Osteocyte (in vitro differentiated cells): ENCODE results near the gene SMPD2. TPM values are rescaled to one million over a fixed set of nuclear protein-coding genes. Genes with fewer than 3 reads are reported as not detected.

Source experiments
- DNase-seq: peaks from one replicate; pipeline ENCODE4 v3.0.0; 2021; ENCODE audit warnings: mixed read lengths; ENCODE audit not compliant: unreplicated experiment; ENCODE audit errors: extremely low spot score
- H3K27ac Mint-ChIP-seq: one replicate; pipeline ENCODE4 v1.8.0; 2021; ENCODE audit warnings: mild to moderate bottlenecking, mixed read lengths; ENCODE audit not compliant: unreplicated experiment
- H3K27me3 Mint-ChIP-seq: one replicate; pipeline ENCODE4 v1.8.0; 2021; ENCODE audit warnings: mixed read lengths; ENCODE audit not compliant: unreplicated experiment
- H3K36me3 Mint-ChIP-seq: one replicate; pipeline ENCODE4 v1.8.0; 2021; ENCODE audit warnings: mixed read lengths; ENCODE audit not compliant: unreplicated experiment
- H3K4me1 Mint-ChIP-seq: one replicate; pipeline ENCODE4 v1.8.0; 2021; ENCODE audit warnings: mixed read lengths; ENCODE audit not compliant: unreplicated experiment
- H3K4me3 Mint-ChIP-seq: one replicate; pipeline ENCODE4 v1.8.0; 2021; ENCODE audit warnings: mild to moderate bottlenecking, moderate library complexity, mixed read lengths; ENCODE audit not compliant: unreplicated experiment
- H3K9me3 Mint-ChIP-seq: one replicate; pipeline ENCODE4 v1.8.0; 2021; ENCODE audit warnings: mixed read lengths; ENCODE audit not compliant: unreplicated experiment
- total RNA-seq: library from RNA; stranded (reverse); gene quantifications from 2 replicates; pipeline ENCODE4 v1.2.1, GENCODE V29; 2021
- TF ChIP-seq, protein P1 (sequence below): fragments of 200-600 bp; sonication (generic); IDR thresholded peaks from 2 replicates; pipeline ENCODE4 v1.5.0; 2021; ENCODE audit warnings: antibody characterized with exemption, mild to moderate bottlenecking, moderate library complexity

Gene SMPD2
- total RNA-seq, 1 donor from 2014 or later = 10.1 TPM

DNA sequence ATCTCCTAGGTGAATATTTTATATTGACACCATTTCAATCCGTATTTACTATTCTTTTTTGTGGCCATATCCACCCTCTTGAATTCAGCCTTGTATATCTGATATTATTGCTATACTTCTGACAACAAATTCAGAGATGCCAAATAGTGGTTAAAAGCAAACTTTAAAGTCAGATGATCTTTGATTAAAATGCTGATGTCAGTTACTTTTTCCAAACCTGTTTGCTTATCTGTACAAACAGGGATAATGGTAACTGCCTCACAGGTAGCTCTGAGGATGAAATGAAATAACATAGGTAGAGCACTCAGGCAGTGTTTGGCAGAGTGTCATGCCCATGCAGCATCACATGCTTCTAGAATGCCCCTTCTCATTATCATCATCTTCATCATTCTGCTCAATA lies 19.3 kb upstream of the SMPD2 start:
- H3K4me3 Mint-ChIP-seq = no peak overlapping the region
- no peak overlapping the region for H3K27ac Mint-ChIP-seq
- no peaks in the 10 kb centered on the region for H3K36me3 Mint-ChIP-seq
- DNase-seq = no peak
- H3K4me1 Mint-ChIP-seq = no peaks in the 10 kb centered on the region
- no peaks in the 10 kb centered on the region for H3K9me3 Mint-ChIP-seq
- TF ChIP-seq, protein P1, sequence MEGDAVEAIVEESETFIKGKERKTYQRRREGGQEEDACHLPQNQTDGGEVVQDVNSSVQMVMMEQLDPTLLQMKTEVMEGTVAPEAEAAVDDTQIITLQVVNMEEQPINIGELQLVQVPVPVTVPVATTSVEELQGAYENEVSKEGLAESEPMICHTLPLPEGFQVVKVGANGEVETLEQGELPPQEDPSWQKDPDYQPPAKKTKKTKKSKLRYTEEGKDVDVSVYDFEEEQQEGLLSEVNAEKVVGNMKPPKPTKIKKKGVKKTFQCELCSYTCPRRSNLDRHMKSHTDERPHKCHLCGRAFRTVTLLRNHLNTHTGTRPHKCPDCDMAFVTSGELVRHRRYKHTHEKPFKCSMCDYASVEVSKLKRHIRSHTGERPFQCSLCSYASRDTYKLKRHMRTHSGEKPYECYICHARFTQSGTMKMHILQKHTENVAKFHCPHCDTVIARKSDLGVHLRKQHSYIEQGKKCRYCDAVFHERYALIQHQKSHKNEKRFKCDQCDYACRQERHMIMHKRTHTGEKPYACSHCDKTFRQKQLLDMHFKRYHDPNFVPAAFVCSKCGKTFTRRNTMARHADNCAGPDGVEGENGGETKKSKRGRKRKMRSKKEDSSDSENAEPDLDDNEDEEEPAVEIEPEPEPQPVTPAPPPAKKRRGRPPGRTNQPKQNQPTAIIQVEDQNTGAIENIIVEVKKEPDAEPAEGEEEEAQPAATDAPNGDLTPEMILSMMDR = no peak
- peaks cover 7% of the 10 kb centered on the region for H3K27me3 Mint-ChIP-seq

GRCh38 chr6:109424946-109425345 lies 15.6 kb upstream of the SMPD2 start:
- H3K27me3 Mint-ChIP-seq = peaks cover 6% of the 10 kb centered on the region
- no peak for DNase-seq
- H3K4me1 Mint-ChIP-seq = peaks cover 2% of the 10 kb centered on the region
- TF ChIP-seq, protein P1 = no peak
- H3K4me3 Mint-ChIP-seq = no peak overlapping the region
- H3K36me3 Mint-ChIP-seq = no peaks in the 10 kb centered on the region
- no peak overlapping the region for H3K27ac Mint-ChIP-seq
- no peaks in the 10 kb centered on the region for H3K9me3 Mint-ChIP-seq

DNA sequence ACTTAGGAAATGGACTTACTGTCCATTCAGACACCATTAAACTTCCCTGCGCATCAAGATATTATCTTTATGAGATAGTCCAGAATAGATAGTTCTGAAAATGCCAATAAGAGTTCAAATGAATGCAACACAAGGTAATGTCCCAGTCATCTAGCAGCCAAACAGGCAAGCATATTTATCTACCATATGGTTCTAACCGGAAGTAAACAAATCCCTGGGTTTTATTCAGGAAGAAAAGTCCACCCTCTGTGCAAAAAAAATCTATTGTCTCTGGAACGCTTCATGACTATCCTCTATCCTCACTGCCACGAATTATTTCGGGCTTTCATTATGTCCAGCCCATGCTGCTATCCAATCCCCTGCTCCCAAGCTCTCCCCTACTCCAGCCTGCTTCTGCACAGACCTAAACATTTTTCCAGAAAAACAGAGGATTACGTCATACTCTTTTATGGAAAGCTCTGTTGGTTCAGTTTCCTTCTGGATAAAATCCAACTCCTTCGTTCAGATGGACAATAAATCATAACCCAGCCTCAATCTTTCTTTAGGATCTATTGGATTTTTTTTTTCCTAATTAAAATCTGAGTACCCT lies 11.5 kb upstream of the SMPD2 start:
- Mint-ChIP-seq H3K27me3 (peaks cover 12% of the 10 kb centered on the region), H3K4me3 (no peak overlapping the region), H3K9me3 (no peaks in the 10 kb centered on the region), H3K27ac (no peak overlapping the region), H3K4me1 (peaks cover 2% of the 10 kb centered on the region), H3K36me3 (no peaks in the 10 kb centered on the region)
- DNase-seq = no peak
- TF ChIP-seq, protein P1 = no peak

GRCh38 chr6:109429496-109429895 lies 11.0 kb upstream of the SMPD2 start:
- H3K27me3 Mint-ChIP-seq = peaks cover 12% of the 10 kb centered on the region
- no peak for DNase-seq
- no peak overlapping the region for H3K27ac Mint-ChIP-seq
- H3K36me3 Mint-ChIP-seq = no peaks in the 10 kb centered on the region
- TF ChIP-seq, protein P1 = no peak
- H3K4me3 Mint-ChIP-seq = no peak overlapping the region
- no peaks in the 10 kb centered on the region for H3K9me3 Mint-ChIP-seq
- H3K4me1 Mint-ChIP-seq = peaks cover 2% of the 10 kb centered on the region

DNA sequence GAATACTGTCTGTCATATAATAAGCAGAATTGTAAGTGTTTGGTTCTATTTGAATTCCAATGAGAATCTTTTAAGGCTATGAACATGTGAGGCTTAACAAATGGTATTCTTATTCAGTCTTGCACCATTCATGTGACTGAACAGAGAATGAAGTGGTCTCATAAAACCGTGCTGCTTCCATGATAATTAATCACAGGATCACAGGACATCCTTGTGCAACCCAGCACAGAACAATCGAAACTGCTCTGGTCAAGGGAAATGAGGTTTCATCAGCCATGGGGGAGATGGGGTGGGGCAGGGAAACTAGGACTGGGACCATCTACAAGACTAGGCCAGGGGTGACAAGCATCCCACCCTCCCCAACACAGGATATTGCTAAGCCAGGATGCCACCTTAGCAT lies 6.1 kb upstream of the SMPD2 start:
- TF ChIP-seq, protein P1 = no peak
- peaks cover under 1% of the 10 kb centered on the region for H3K4me1 Mint-ChIP-seq
- H3K36me3 Mint-ChIP-seq = no peaks in the 10 kb centered on the region
- no peak for DNase-seq
- no peak overlapping the region for H3K27ac Mint-ChIP-seq
- no peaks in the 10 kb centered on the region for H3K9me3 Mint-ChIP-seq
- no peak overlapping the region for H3K4me3 Mint-ChIP-seq
- H3K27me3 Mint-ChIP-seq = peaks cover 7% of the 10 kb centered on the region
